Measurements from ENCODE around the gene HLTF.

DNA sequence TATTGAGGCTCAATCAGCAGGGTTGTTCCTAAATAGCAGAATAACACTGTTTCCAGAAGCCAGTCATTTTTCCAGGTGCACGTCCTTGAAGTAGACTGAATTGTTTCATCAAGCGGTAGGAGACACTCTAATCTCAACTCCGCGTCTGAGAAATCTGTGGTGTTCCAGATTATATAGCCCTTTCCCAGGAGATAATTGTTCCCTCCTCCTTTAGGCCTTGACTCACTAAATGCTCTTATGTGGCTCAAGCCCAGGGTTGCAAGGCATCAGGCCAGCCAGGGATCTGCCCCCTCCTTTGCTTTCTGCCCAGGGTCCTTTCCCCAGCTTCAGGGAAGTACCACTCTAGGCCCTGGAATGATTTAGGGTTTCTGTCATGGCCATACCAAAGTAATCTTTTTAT, 5.7 kb upstream of the HLTF start:
- TF ChIP-seq POLR2A (IDR thresholded peaks at IDR 0.05), result no peak
- no peak for TF ChIP-seq EP300 (IDR thresholded peaks at IDR 0.05)
